C1 segment of cervical spinal cord (tissue), 14 donors: Measurements from ENCODE around the gene PLA2G2F.

Experiments
- DNase-seq, 14 donors: peaks; one replicate each; lab custom pipeline; 2025; lab: John Stamatoyannopoulos, UW

The PLA2G2F gene

GRCh38 chr1:20138961-20139550 is at the start of gene PLA2G2F:
PLA2G2F (plus strand) TSS chr1:20139323; CDS start chr1:20139428, 105 bp downstream.
- no peak for DNase-seq

- DNase-seq, result no peak
Observed at GRCh38 chr1:20089328-20090077, 49.6 kb upstream of the PLA2G2F start.

- DNase-seq, result no peak
Observed at GRCh38 chr1:20090119-20090518, 49.0 kb upstream of the PLA2G2F start.

GRCh38 chr1:20090641-20091040 is 48.5 kb upstream of the PLA2G2F start:
- DNase-seq, result no peak

GRCh38 chr1:20093303-20093702 is 45.8 kb upstream of the PLA2G2F start:
- DNase-seq, result no peak

- DNase-seq, result no peak
Observed at GRCh38 chr1:20093940-20094391, 45.2 kb upstream of the PLA2G2F start.

- no peak for DNase-seq
Observed at GRCh38 chr1:20095564-20096434, 43.3 kb upstream of the PLA2G2F start.

- DNase-seq, result no peak
Observed at GRCh38 chr1:20096840-20097447, 42.2 kb upstream of the PLA2G2F start.

- no peak for DNase-seq
Observed at GRCh38 chr1:20099533-20099932, 39.6 kb upstream of the PLA2G2F start.

GRCh38 chr1:20100632-20101355 is 38.3 kb upstream of the PLA2G2F start:
- peak in 5 of 14 donors; percentile 2 to 22 (median 12) for DNase-seq

- DNase-seq, result no peak
Observed at GRCh38 chr1:20102875-20103274, 36.2 kb upstream of the PLA2G2F start.

GRCh38 chr1:20105856-20106255 is 33.3 kb upstream of the PLA2G2F start:
- no peak for DNase-seq

- DNase-seq, result no peak
Observed at GRCh38 chr1:20107351-20107750, 31.8 kb upstream of the PLA2G2F start.

- DNase-seq, result no peak
Observed at GRCh38 chr1:20107796-20108195, 31.3 kb upstream of the PLA2G2F start.

GRCh38 chr1:20108366-20109123 is 30.6 kb upstream of the PLA2G2F start:
- DNase-seq, result no peak

- DNase-seq, result no peak
Observed at GRCh38 chr1:20109223-20109856, 29.8 kb upstream of the PLA2G2F start.

GRCh38 chr1:20110679-20111078 is 28.4 kb upstream of the PLA2G2F start:
- peak in 1 of 14 donors; percentile 1 for DNase-seq

GRCh38 chr1:20111452-20111851 is 27.7 kb upstream of the PLA2G2F start:
- DNase-seq, result no peak

GRCh38 chr1:20112279-20113000 is 26.7 kb upstream of the PLA2G2F start:
- DNase-seq, result no peak
